ENCODE data around the gene CLCN2.

DNA sequence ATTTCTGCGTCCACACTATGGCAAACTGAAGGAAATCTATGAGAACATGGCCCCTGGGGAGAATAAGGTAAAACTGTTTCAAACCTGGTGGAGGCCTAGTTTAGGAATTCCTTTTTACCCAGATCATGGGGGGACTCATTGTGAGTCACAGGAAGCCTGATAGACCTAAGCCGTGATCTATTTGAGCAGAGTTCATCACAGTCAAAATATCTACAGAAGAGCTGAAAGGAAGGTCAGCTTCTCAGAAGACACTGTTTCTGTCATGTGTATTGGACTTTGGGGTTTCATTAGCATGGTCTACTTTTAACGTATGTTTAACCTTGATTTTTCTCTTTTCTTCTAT, 61.1 kb downstream of the CLCN2 start:
- TF ChIP-seq, protein P1, sequence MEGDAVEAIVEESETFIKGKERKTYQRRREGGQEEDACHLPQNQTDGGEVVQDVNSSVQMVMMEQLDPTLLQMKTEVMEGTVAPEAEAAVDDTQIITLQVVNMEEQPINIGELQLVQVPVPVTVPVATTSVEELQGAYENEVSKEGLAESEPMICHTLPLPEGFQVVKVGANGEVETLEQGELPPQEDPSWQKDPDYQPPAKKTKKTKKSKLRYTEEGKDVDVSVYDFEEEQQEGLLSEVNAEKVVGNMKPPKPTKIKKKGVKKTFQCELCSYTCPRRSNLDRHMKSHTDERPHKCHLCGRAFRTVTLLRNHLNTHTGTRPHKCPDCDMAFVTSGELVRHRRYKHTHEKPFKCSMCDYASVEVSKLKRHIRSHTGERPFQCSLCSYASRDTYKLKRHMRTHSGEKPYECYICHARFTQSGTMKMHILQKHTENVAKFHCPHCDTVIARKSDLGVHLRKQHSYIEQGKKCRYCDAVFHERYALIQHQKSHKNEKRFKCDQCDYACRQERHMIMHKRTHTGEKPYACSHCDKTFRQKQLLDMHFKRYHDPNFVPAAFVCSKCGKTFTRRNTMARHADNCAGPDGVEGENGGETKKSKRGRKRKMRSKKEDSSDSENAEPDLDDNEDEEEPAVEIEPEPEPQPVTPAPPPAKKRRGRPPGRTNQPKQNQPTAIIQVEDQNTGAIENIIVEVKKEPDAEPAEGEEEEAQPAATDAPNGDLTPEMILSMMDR (conservative IDR thresholded peaks at IDR 0.05 in 1 of 2, IDR thresholded peaks at IDR 0.05 in 1 of 2; ENCODE audit: low read depth in 1 of 2, low read length in 2 of 2), result no peak
- no peak for TF ChIP-seq EZH2 (IDR thresholded peaks at IDR 0.05; ENCODE audit: low read length, missing control alignments)

All from fibroblast of lung (primary cell).